Activated naive CD4-positive, alpha-beta T cell treated with anti-CD3 and anti-CD28 coated beads, Interleukin-2, amount 50 U/mL, for 24 hours (primary cell): Measurements from ENCODE around the gene HS6ST3.

ENCODE experiments used
- H3K27ac Mint-ChIP-seq: one replicate; pipeline ENCODE4 v1.8.0; 2021; ENCODE audit warnings: mild to moderate bottlenecking, mixed read lengths
- H3K27me3 Mint-ChIP-seq: one replicate; pipeline ENCODE4 v1.8.0; 2021; ENCODE audit warnings: mixed read lengths
- H3K36me3 Mint-ChIP-seq: one replicate; pipeline ENCODE4 v1.8.0; 2021; ENCODE audit warnings: mixed read lengths
- H3K4me1 Mint-ChIP-seq: one replicate; pipeline ENCODE4 v1.8.0; 2021; ENCODE audit warnings: mixed read lengths
- H3K4me3 Mint-ChIP-seq: one replicate; pipeline ENCODE4 v1.8.0; 2021; ENCODE audit warnings: mild to moderate bottlenecking, mixed read lengths
- H3K9me3 Mint-ChIP-seq: one replicate; pipeline ENCODE4 v1.8.0; 2021; ENCODE audit warnings: mixed read lengths

HS6ST3 gene

GRCh38 chr13:96141032-96141431, 51.1 kb downstream of the HS6ST3 start:
- H3K27ac Mint-ChIP-seq: no peak overlapping the region
- peaks cover 10% of the 10 kb centered on the region for H3K9me3 Mint-ChIP-seq
- peaks cover 1% of the 10 kb centered on the region for H3K27me3 Mint-ChIP-seq
- H3K4me3 Mint-ChIP-seq: no peak overlapping the region
- H3K36me3 Mint-ChIP-seq: no peaks in the 10 kb centered on the region
- H3K4me1 Mint-ChIP-seq: no peaks in the 10 kb centered on the region

- H3K9me3 Mint-ChIP-seq: peaks cover 15% of the 10 kb centered on the region
- H3K27me3 Mint-ChIP-seq: peaks cover 1% of the 10 kb centered on the region
- H3K4me3 Mint-ChIP-seq: no peak overlapping the region
- no peaks in the 10 kb centered on the region for H3K4me1 Mint-ChIP-seq
- H3K27ac Mint-ChIP-seq: no peak overlapping the region
- no peaks in the 10 kb centered on the region for H3K36me3 Mint-ChIP-seq
Observed at GRCh38 chr13:96159725-96160124, 69.8 kb downstream of the HS6ST3 start.

GRCh38 chr13:96161141-96161540, 71.2 kb downstream of the HS6ST3 start:
- Mint-ChIP-seq H3K36me3 (no peaks in the 10 kb centered on the region), H3K27ac (no peak overlapping the region), H3K4me3 (no peak overlapping the region), H3K27me3 (peaks cover 1% of the 10 kb centered on the region), H3K9me3 (peaks cover 11% of the 10 kb centered on the region), H3K4me1 (no peaks in the 10 kb centered on the region)

GRCh38 chr13:96165840-96166239, 75.9 kb downstream of the HS6ST3 start:
- Mint-ChIP-seq H3K4me3 (no peak overlapping the region), H3K4me1 (no peaks in the 10 kb centered on the region), H3K9me3 (peaks cover 10% of the 10 kb centered on the region), H3K27me3 (no peaks in the 10 kb centered on the region), H3K27ac (no peak overlapping the region), H3K36me3 (no peaks in the 10 kb centered on the region)

- Mint-ChIP-seq H3K36me3 (no peaks in the 10 kb centered on the region), H3K4me1 (no peaks in the 10 kb centered on the region)
Observed at GRCh38 chr13:96172066-96172465, 82.2 kb downstream of the HS6ST3 start.

GRCh38 chr13:96178759-96179158, 88.9 kb downstream of the HS6ST3 start:
- Mint-ChIP-seq H3K9me3 (peaks cover 15% of the 10 kb centered on the region), H3K27ac (no peak overlapping the region), H3K4me3 (no peak overlapping the region), H3K27me3 (no peaks in the 10 kb centered on the region), H3K4me1 (no peaks in the 10 kb centered on the region), H3K36me3 (no peaks in the 10 kb centered on the region)

More at GRCh38 chr13:96172066-96172465, 82.2 kb downstream of the HS6ST3 start:
- H3K27ac Mint-ChIP-seq: no peak overlapping the region
- no peak overlapping the region for H3K4me3 Mint-ChIP-seq
- H3K9me3 Mint-ChIP-seq: peaks cover 15% of the 10 kb centered on the region
- no peaks in the 10 kb centered on the region for H3K27me3 Mint-ChIP-seq

GRCh38 chr13:96179309-96179708, 89.4 kb downstream of the HS6ST3 start:
- Mint-ChIP-seq H3K27me3 (no peaks in the 10 kb centered on the region), H3K27ac (no peak overlapping the region), H3K4me1 (no peaks in the 10 kb centered on the region), H3K4me3 (no peak overlapping the region), H3K9me3 (peaks cover 16% of the 10 kb centered on the region), H3K36me3 (no peaks in the 10 kb centered on the region)

GRCh38 chr13:96181911-96182310, 92.0 kb downstream of the HS6ST3 start:
- H3K36me3 Mint-ChIP-seq: no peaks in the 10 kb centered on the region
- peaks cover 10% of the 10 kb centered on the region for H3K9me3 Mint-ChIP-seq
- H3K27ac Mint-ChIP-seq: no peak overlapping the region
- H3K27me3 Mint-ChIP-seq: no peaks in the 10 kb centered on the region
- H3K4me1 Mint-ChIP-seq: no peaks in the 10 kb centered on the region
- H3K4me3 Mint-ChIP-seq: no peak overlapping the region

- Mint-ChIP-seq H3K9me3 (peaks cover 10% of the 10 kb centered on the region), H3K36me3 (no peaks in the 10 kb centered on the region), H3K27me3 (no peaks in the 10 kb centered on the region), H3K4me1 (no peaks in the 10 kb centered on the region), H3K4me3 (no peak overlapping the region), H3K27ac (no peak overlapping the region)
Observed at GRCh38 chr13:96185818-96186217, 95.9 kb downstream of the HS6ST3 start.

- no peak overlapping the region for H3K4me3 Mint-ChIP-seq
- H3K4me1 Mint-ChIP-seq: no peaks in the 10 kb centered on the region
- no peaks in the 10 kb centered on the region for H3K36me3 Mint-ChIP-seq
- no peak overlapping the region for H3K27ac Mint-ChIP-seq
- H3K9me3 Mint-ChIP-seq: no peaks in the 10 kb centered on the region
- H3K27me3 Mint-ChIP-seq: no peaks in the 10 kb centered on the region
Observed at GRCh38 chr13:96191367-96191766, 101.5 kb downstream of the HS6ST3 start.

GRCh38 chr13:96193728-96194310, 103.9 kb downstream of the HS6ST3 start:
- H3K4me1 Mint-ChIP-seq: no peaks in the 10 kb centered on the region
- no peaks in the 10 kb centered on the region for H3K27me3 Mint-ChIP-seq
- no peak overlapping the region for H3K4me3 Mint-ChIP-seq
- H3K27ac Mint-ChIP-seq: no peak overlapping the region
- H3K36me3 Mint-ChIP-seq: no peaks in the 10 kb centered on the region
- peaks cover 3% of the 10 kb centered on the region for H3K9me3 Mint-ChIP-seq

- no peaks in the 10 kb centered on the region for H3K4me1 Mint-ChIP-seq
- H3K27ac Mint-ChIP-seq: no peak overlapping the region
- H3K27me3 Mint-ChIP-seq: peaks cover 6% of the 10 kb centered on the region
- H3K4me3 Mint-ChIP-seq: no peak overlapping the region
- peaks cover 14% of the 10 kb centered on the region for H3K9me3 Mint-ChIP-seq
- H3K36me3 Mint-ChIP-seq: no peaks in the 10 kb centered on the region
Observed at GRCh38 chr13:96198038-96198437, 108.1 kb downstream of the HS6ST3 start.

GRCh38 chr13:96199315-96199714, 109.4 kb downstream of the HS6ST3 start:
- Mint-ChIP-seq H3K4me3 (no peak overlapping the region), H3K27ac (no peak overlapping the region), H3K36me3 (no peaks in the 10 kb centered on the region), H3K4me1 (no peaks in the 10 kb centered on the region), H3K9me3 (peaks cover 14% of the 10 kb centered on the region), H3K27me3 (peaks cover 6% of the 10 kb centered on the region)

- Mint-ChIP-seq H3K4me3 (no peak overlapping the region), H3K36me3 (no peaks in the 10 kb centered on the region), H3K9me3 (peaks cover 14% of the 10 kb centered on the region), H3K27ac (no peak overlapping the region), H3K4me1 (no peaks in the 10 kb centered on the region), H3K27me3 (peaks cover 6% of the 10 kb centered on the region)
Observed at GRCh38 chr13:96200810-96201209, 110.9 kb downstream of the HS6ST3 start.

GRCh38 chr13:96202315-96202714, 112.4 kb downstream of the HS6ST3 start:
- Mint-ChIP-seq H3K27me3 (peaks cover 6% of the 10 kb centered on the region), H3K36me3 (no peaks in the 10 kb centered on the region), H3K9me3 (peaks cover 14% of the 10 kb centered on the region), H3K4me1 (no peaks in the 10 kb centered on the region), H3K27ac (no peak overlapping the region), H3K4me3 (no peak overlapping the region)

- H3K27me3 Mint-ChIP-seq: peaks cover 6% of the 10 kb centered on the region
- H3K36me3 Mint-ChIP-seq: no peaks in the 10 kb centered on the region
- H3K4me1 Mint-ChIP-seq: no peaks in the 10 kb centered on the region
- no peak overlapping the region for H3K4me3 Mint-ChIP-seq
- H3K27ac Mint-ChIP-seq: no peak overlapping the region
- H3K9me3 Mint-ChIP-seq: peaks cover 14% of the 10 kb centered on the region
Observed at GRCh38 chr13:96203471-96203870, 113.6 kb downstream of the HS6ST3 start.

- no peaks in the 10 kb centered on the region for H3K36me3 Mint-ChIP-seq
- peaks cover 5% of the 10 kb centered on the region for H3K9me3 Mint-ChIP-seq
- H3K4me1 Mint-ChIP-seq: no peaks in the 10 kb centered on the region
Observed at GRCh38 chr13:96214824-96215445, 125.0 kb downstream of the HS6ST3 start.

More at GRCh38 chr13:96214824-96215445, 125.0 kb downstream of the HS6ST3 start:
- Mint-ChIP-seq H3K4me3 (no peak overlapping the region), H3K27ac (no peak overlapping the region), H3K27me3 (no peaks in the 10 kb centered on the region)
